GM21786 (cell line): Measurements from ENCODE around the gene DERA.
"Not testable (repeated sequence)": the region's sequence is repeated elsewhere in the genome, so short reads cannot be mapped to it uniquely, and the experiment has no call there.

ENCODE experiments used
- ATAC-seq: cut with Tn5 transposase; IDR thresholded peaks from one replicate; pipeline ENCODE4 v1.9.1; 2021; ENCODE audit not compliant: unreplicated experiment

Gene DERA

GRCh38 chr12:15910864-15911721, at the start of gene DERA:
Gene DERA (plus strand): TSS chr12:15911332. CDS start chr12:15911384, 52 bp downstream.
- ATAC-seq = peak; percentile 88

GRCh38 chr12:15861404-15861803, 49.7 kb upstream of the DERA start:
- ATAC-seq = no peak

GRCh38 chr12:15862840-15863239, 48.3 kb upstream of the DERA start:
- ATAC-seq = no peak

- no peak for ATAC-seq
Observed at GRCh38 chr12:15863372-15863771, 47.8 kb upstream of the DERA start.

GRCh38 chr12:15863984-15864383, 47.1 kb upstream of the DERA start:
- ATAC-seq = peak; percentile 91

GRCh38 chr12:15868186-15868585, 42.9 kb upstream of the DERA start:
- no peak for ATAC-seq

GRCh38 chr12:15873556-15873955, 37.6 kb upstream of the DERA start:
- no peak for ATAC-seq

GRCh38 chr12:15874556-15875145, 36.5 kb upstream of the DERA start:
- ATAC-seq = not testable (repeated sequence)

- ATAC-seq = no peak
Observed at GRCh38 chr12:15875863-15876262, 35.3 kb upstream of the DERA start.

GRCh38 chr12:15879413-15879812, 31.7 kb upstream of the DERA start:
- no peak for ATAC-seq

- ATAC-seq = no peak
Observed at GRCh38 chr12:15880721-15881120, 30.4 kb upstream of the DERA start.

- peak; percentile 96 for ATAC-seq
Observed at GRCh38 chr12:15882118-15882971, 28.8 kb upstream of the DERA start, which contains the start of gene STRAP. Gene STRAP (plus strand): TSS chr12:15882387. CDS start chr12:15882708, 321 bp downstream.

- ATAC-seq = no peak
Observed at GRCh38 chr12:15883536-15883935, 27.6 kb upstream of the DERA start.

GRCh38 chr12:15886372-15887042, 24.6 kb upstream of the DERA start:
- ATAC-seq = no peak

- no peak for ATAC-seq
Observed at GRCh38 chr12:15887043-15887817, 23.9 kb upstream of the DERA start.

GRCh38 chr12:15892645-15893259, 18.4 kb upstream of the DERA start:
- ATAC-seq = no peak

GRCh38 chr12:15893260-15893659, 17.9 kb upstream of the DERA start:
- no peak for ATAC-seq

- no peak for ATAC-seq
Observed at GRCh38 chr12:15896867-15897266, 14.3 kb upstream of the DERA start.

GRCh38 chr12:15897433-15897832, 13.7 kb upstream of the DERA start:
- no peak for ATAC-seq
